BJ (cell line): ENCODE results near the gene PRADC1. TPM values are rescaled to one million over a fixed set of nuclear protein-coding genes. Genes with fewer than 3 reads are reported as not detected.

Experiments
- CTCF ChIA-PET: fragments of 350-600 bp; formaldehyde crosslinking; extraction: SDS; loops from one replicate; lab custom pipeline; 2021; ENCODE audit warnings: antibody characterized with exemption, inconsistent platforms; lab: Yijun Ruan, JAX
- POLR2A ChIA-PET: fragments of 300-600 bp; sonication (Branson Sonifier 250); formaldehyde crosslinking; extraction: SDS; loops from one replicate; lab custom pipeline; 2021; ENCODE audit warnings: antibody characterized with exemption; lab: Charles Lee
- DNase-seq: peaks from one replicate; pipeline ENCODE4 v3.0.0-alpha.2; 2011; ENCODE audit warnings: low read depth
- H3K27me3 ChIP-seq: 2 replicates; pipeline ENCODE4 v1.6.0; 2011; ENCODE audit warnings: low read length; ENCODE audit not compliant: control insufficient read depth, insufficient read depth
- H3K36me3 ChIP-seq: 2 replicates; pipeline ENCODE4 v1.5.1; 2011; ENCODE audit warnings: low read length; ENCODE audit not compliant: control insufficient read depth, insufficient read depth
- H3K4me3 ChIP-seq: 2 replicates; pipeline ENCODE4 v1.5.1; 2011; ENCODE audit warnings: low read depth, mild to moderate bottlenecking, control low read depth, low read length
- polyA plus RNA-seq: library from polyadenylated mRNA; depleted of rRNA; stranded (reverse); fragments of >200 nt; gene quantifications from 2 replicates; pipeline ENCODE4 v1.2.3, GENCODE V29; 2011
- TF ChIP-seq, protein P1 (sequence below): IDR thresholded peaks from 2 replicates; pipeline ENCODE4 v1.5.1; 2011; ENCODE audit warnings: low read depth, mild to moderate bottlenecking, control low read depth, inconsistent platforms, low read length, moderate library complexity; ENCODE audit not compliant: insufficient read depth

The PRADC1 gene
- polyA plus RNA-seq, 1 experiment, result 19.4 TPM

DNA sequence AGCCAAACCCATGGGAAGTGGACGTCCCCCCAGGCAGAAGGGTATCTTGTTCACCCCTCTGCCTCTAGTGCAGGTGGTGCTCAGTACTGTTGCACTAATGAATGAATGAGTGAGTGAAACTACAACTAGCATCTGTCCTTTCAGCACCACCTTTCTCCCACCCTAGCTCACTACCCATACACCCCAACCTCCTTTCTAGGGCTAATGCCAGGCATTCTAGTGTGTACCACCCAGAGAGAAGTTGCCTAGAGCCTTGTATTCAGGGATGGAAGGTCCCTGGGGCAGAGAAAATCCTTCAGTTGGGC is 23.5 kb upstream of the PRADC1 start:
- POLR2A ChIA-PET, result no interaction called here
- no peak for DNase-seq
- Histone ChIP-seq H3K4me3 (no peak overlapping the region), H3K27me3 (no peaks in the 10 kb centered on the region), H3K36me3 (peaks cover 13% of the 10 kb centered on the region)
- TF ChIP-seq, protein P1, sequence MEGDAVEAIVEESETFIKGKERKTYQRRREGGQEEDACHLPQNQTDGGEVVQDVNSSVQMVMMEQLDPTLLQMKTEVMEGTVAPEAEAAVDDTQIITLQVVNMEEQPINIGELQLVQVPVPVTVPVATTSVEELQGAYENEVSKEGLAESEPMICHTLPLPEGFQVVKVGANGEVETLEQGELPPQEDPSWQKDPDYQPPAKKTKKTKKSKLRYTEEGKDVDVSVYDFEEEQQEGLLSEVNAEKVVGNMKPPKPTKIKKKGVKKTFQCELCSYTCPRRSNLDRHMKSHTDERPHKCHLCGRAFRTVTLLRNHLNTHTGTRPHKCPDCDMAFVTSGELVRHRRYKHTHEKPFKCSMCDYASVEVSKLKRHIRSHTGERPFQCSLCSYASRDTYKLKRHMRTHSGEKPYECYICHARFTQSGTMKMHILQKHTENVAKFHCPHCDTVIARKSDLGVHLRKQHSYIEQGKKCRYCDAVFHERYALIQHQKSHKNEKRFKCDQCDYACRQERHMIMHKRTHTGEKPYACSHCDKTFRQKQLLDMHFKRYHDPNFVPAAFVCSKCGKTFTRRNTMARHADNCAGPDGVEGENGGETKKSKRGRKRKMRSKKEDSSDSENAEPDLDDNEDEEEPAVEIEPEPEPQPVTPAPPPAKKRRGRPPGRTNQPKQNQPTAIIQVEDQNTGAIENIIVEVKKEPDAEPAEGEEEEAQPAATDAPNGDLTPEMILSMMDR, result no peak
- CTCF ChIA-PET, result interaction anchor here (0.5 to 1.2 kb wide), 3 partner anchors 9 to 294 kb away, joined by 3 to 5 read pairs (median 3); no protein-coding TSS in a partner anchor

DNA sequence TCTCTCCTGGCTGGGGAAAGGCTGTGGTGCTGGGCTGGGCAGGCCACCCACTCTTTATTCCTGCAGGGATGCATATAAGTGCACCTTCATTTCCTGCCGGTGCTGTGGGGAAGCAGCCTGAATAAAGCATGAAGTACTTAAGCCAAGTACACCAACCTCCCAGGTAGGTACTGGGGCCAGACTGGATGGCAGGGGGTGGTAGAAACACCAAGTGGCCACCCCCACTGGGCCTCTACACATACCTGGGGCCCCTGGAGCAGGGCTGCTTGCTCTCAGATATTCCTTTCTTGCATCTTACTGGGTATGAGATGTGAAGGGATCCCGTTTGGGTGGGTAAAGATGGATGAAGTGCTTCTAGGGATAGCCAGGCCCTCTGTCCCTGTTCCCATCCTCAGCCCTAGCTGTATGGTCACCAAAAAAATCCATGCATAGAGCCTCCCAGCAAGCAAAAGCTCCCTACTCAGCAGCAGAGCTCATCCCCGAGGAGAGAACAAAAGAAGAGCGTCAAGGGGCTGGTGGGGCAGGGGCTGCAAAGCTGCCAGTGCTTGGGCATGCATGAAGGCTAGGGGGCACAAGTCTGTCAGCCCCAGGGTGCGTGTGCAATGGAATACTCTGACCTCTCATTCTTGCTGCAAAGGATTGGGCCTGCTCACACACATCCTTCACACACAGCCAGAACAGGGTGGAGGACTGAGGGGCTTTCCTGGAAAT is 23.0 kb upstream of the PRADC1 start:
- TF ChIP-seq, protein P1, result no peak
- peaks cover 13% of the 10 kb centered on the region for H3K36me3 ChIP-seq
- H3K4me3 ChIP-seq, result no peak overlapping the region
- DNase-seq, result no peak
- ChIA-PET POLR2A (no interaction called here), CTCF (interaction anchor here (1.0 kb wide), 1 partner anchor 9 kb away, joined by 3 read pairs; no protein-coding TSS in a partner anchor)
- no peaks in the 10 kb centered on the region for H3K27me3 ChIP-seq

DNA sequence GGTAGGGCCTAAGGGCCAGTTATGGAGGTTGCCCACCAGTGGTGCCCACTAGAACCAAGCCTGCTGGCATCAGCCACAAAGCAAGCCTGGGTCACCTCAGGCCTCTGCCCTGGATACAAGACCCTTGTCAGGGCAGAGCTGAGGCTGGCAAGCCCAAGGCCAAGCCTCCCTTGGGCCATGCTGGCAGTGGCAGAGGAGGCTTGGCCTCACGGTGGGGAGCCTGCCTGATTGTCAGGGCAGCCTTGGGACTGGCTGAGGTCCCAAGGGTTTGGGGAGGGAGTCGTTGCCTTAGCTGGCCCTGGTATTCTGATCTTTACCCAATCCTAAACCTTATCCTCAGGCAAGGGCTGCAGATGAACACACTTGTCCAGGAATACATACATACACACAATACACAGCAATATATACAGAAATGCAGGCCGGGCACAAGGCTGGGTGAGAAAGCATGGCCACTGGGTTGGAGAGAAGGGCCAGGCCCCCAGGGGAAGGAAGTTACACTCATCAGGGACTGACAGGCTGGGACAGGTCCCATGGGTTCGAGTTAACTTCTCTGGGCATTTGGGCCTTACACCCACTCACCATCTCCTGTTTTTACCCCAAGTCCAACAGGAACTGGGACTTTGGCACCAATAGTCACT is 22.1 kb upstream of the PRADC1 start:
- H3K36me3 ChIP-seq, result peaks cover 18% of the 10 kb centered on the region
- TF ChIP-seq, protein P1, result no peak
- CTCF ChIA-PET, result no interaction called here
- no peak for DNase-seq
- POLR2A ChIA-PET, result no interaction called here
- no peak overlapping the region for H3K4me3 ChIP-seq
- H3K27me3 ChIP-seq, result no peaks in the 10 kb centered on the region

DNA sequence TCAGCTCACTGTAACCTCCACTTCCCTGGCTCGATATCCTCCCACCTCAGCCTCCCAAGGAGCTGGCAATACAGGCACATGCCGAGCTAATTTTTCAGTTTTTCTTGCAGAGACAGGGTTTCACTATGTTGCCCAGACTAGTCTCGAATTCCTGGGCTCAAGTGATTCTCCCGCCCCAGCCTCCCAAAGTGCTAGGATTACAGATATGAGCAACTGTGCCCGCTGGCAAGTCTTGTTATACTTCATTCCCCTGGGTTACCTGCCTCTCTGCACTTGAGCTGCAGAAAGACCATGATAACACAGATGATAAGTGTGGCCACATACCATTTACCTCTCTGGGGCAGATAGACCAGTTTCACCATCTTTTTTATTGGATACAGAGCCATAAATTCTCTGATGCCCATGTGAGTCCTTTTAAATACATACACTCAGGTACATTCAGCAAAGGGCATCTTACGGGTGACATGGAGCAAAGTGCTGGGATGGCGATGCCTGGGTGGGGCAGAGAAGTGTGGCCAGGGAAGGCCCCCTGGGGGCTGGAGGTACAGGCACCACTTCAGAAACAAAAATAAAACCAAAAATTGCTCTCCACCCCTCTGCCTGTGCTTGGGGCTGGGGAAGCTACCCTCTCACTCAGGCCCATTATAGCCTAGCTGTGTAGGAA is 21.4 kb upstream of the PRADC1 start:
- DNase-seq, result no peak
- TF ChIP-seq, protein P1, result no peak
- Histone ChIP-seq H3K4me3 (no peak overlapping the region), H3K27me3 (no peaks in the 10 kb centered on the region), H3K36me3 (peaks cover 24% of the 10 kb centered on the region)
- ChIA-PET CTCF (interaction anchor here (2.1 kb wide), 1 partner anchor 16 kb away, joined by 4 read pairs; no protein-coding TSS in a partner anchor), POLR2A (no interaction called here)

DNA sequence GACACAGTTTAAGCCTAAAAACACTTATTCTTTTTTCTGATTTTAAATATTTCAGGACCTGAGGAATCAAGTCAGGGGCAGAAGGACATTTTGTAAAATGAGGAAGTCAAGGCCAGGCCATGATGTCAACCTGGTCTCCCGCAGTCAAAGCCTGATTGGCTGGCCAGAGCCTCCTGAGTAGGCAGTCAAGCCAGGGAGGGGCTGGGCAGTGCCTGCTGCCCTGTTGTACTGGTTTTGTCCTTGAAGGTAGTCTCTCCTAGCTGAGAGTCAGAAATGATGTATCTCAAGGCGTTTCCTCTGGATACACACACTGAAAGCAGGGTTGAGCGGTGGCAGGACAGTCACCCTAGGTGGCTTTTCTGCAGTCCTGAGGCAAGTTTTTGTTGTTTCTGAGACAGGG is 20.9 kb upstream of the PRADC1 start:
- POLR2A ChIA-PET, result no interaction called here
- no peaks in the 10 kb centered on the region for H3K27me3 ChIP-seq
- peaks cover 27% of the 10 kb centered on the region for H3K36me3 ChIP-seq
- CTCF ChIA-PET, result interaction anchor here (0.5 to 2.1 kb wide), 2 partner anchors 16 to 924 kb away, joined by 4 to 5 read pairs; no protein-coding TSS in a partner anchor
- TF ChIP-seq, protein P1, result no peak
- no peak for DNase-seq
- no peak overlapping the region for H3K4me3 ChIP-seq
